ENCODE data around the gene SEMA4D.

SEMA4D gene, protein sequence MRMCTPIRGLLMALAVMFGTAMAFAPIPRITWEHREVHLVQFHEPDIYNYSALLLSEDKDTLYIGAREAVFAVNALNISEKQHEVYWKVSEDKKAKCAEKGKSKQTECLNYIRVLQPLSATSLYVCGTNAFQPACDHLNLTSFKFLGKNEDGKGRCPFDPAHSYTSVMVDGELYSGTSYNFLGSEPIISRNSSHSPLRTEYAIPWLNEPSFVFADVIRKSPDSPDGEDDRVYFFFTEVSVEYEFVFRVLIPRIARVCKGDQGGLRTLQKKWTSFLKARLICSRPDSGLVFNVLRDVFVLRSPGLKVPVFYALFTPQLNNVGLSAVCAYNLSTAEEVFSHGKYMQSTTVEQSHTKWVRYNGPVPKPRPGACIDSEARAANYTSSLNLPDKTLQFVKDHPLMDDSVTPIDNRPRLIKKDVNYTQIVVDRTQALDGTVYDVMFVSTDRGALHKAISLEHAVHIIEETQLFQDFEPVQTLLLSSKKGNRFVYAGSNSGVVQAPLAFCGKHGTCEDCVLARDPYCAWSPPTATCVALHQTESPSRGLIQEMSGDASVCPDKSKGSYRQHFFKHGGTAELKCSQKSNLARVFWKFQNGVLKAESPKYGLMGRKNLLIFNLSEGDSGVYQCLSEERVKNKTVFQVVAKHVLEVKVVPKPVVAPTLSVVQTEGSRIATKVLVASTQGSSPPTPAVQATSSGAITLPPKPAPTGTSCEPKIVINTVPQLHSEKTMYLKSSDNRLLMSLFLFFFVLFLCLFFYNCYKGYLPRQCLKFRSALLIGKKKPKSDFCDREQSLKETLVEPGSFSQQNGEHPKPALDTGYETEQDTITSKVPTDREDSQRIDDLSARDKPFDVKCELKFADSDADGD

GRCh38 chr9:89497978-89498851, at the start of gene SEMA4D:
SEMA4D (minus strand) TSS chr9:89498113; CDS start chr9:89405456, 92,657 bp downstream.
- H3K36me3 Mint-ChIP-seq: peaks cover 2% of the 10 kb centered on the region
- DNase-seq (ENCODE audit: low spot score in 2 of 2) (no peak), ATAC-seq (ENCODE audit: low read depth) (peak; percentile 37)

DNA sequence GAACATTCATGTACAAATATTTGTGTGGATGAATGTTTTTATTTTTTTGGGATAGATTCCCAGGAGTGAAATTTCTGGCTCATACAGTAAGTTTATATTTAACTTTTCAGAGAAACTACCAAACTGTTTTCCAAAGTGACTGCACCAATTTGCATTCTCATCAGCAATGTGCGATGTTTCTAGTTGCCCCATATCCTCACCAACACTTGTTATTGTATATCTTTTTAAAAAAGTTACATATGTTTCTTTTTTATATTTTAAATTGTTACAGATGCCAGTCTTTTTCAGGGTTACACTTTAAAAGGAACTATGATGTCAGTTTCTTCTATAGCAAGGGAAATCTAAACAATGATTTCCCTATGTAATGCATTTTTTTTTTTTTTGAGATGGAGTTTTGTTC, 49.1 kb upstream of the SEMA4D start:
- Mint-ChIP-seq H3K27ac (no peak overlapping the region), H3K4me1 (peaks cover 17% of the 10 kb centered on the region), H3K4me3 (no peak overlapping the region), H3K27me3 (no peaks in the 10 kb centered on the region), H3K9me3 (peaks cover 8% of the 10 kb centered on the region), H3K36me3 (peaks cover 9% of the 10 kb centered on the region)
- DNase-seq (ENCODE audit: low spot score in 2 of 2): no peak
- no peak for ATAC-seq (ENCODE audit: low read depth)

More at GRCh38 chr9:89497978-89498851, at the start of gene SEMA4D:
- Mint-ChIP-seq H3K4me1 (peaks cover 64% of the 10 kb centered on the region), H3K27ac (peak within 1 kb of the TSS; percentile 87), H3K27me3 (no peaks in the 10 kb centered on the region), H3K4me3 (peak within 1 kb of the TSS; percentile 94), H3K9me3 (no peaks in the 10 kb centered on the region)

DNA sequence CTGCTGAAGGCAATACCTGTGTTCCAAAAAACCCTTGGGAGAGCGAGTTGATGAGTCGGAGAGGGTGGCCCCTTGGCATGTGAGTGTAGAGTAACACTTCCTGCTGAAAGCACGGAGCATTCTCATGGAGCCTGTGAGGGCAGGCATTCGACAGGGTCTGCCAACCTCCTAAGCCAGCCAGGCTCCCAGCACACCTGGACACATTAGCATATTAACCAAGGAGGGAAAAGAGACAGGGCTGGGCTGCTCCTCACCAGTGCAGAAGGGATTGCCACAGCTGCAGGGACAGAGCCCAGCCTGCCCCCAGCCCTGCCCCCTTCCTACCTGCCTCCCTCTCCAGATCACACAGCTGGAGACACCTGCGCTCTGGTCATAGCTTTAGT, 46.4 kb upstream of the SEMA4D start:
- no peak for ATAC-seq (ENCODE audit: low read depth)
- no peaks in the 10 kb centered on the region for H3K27me3 Mint-ChIP-seq
- DNase-seq (ENCODE audit: low spot score in 2 of 2): no peak
- H3K27ac Mint-ChIP-seq: no peak overlapping the region
- peaks cover 8% of the 10 kb centered on the region for H3K9me3 Mint-ChIP-seq
- peaks cover 28% of the 10 kb centered on the region for H3K4me1 Mint-ChIP-seq
- peaks cover 9% of the 10 kb centered on the region for H3K36me3 Mint-ChIP-seq
- H3K4me3 Mint-ChIP-seq: no peak overlapping the region

DNA sequence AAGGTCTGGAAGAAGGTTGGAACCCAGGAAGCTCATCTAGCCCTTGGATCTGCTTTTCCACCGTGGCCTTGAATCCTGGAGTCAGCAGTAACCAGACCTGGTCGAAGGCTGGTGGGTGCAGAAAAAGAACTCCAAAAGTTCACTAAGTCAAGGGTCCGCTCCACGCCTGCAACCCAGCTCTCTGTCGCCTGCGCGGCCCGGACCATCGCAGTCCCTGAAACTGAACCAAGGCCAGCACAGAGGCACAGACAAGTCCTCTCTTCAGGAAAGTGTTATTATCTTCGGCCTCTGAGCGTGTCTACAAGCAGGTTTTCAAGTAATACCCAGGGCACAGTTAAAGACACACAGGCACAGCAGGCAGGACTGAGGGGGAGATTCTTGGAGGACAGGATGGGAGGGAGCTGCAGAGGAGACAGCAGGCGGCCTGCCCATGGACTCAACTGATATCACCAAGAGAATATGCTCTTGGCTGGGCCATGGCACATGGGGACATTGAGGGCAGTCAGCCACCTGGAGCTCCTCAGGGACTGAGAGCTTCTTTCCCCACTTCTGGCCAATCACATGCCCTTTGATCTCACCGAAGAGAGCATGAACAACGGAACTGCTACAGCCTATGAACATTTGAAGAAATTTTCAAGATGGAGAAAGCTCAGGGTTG, 45.8 kb upstream of the SEMA4D start:
- Mint-ChIP-seq H3K36me3 (peaks cover 9% of the 10 kb centered on the region), H3K9me3 (peaks cover 8% of the 10 kb centered on the region), H3K4me1 (peaks cover 25% of the 10 kb centered on the region), H3K4me3 (no peak overlapping the region), H3K27ac (no peak overlapping the region), H3K27me3 (no peaks in the 10 kb centered on the region)
- DNase-seq (ENCODE audit: low spot score in 2 of 2) (no peak), ATAC-seq (ENCODE audit: low read depth) (no peak)

DNA sequence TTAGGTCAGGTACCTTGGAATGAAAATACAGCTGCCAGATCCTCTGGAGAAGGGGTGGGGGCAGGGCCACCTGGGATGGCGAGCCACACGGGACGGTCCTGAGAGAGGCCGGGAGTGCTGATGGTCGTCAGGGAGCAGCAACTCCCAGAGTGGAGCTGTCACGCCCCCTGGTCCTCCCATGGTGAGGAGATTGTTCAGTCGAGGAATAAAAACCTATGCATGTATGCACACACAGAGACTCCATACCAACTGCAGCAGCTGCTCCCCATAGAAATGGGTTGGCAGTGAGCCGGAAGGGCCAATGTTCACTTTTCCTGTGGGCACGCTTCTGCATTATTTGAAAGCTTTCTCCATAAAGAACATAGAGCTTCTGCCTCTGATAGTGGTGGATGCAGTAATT, 45.2 kb upstream of the SEMA4D start:
- no peak overlapping the region for H3K4me3 Mint-ChIP-seq
- no peak for DNase-seq (ENCODE audit: low spot score in 2 of 2)
- no peak for ATAC-seq (ENCODE audit: low read depth)

DNA sequence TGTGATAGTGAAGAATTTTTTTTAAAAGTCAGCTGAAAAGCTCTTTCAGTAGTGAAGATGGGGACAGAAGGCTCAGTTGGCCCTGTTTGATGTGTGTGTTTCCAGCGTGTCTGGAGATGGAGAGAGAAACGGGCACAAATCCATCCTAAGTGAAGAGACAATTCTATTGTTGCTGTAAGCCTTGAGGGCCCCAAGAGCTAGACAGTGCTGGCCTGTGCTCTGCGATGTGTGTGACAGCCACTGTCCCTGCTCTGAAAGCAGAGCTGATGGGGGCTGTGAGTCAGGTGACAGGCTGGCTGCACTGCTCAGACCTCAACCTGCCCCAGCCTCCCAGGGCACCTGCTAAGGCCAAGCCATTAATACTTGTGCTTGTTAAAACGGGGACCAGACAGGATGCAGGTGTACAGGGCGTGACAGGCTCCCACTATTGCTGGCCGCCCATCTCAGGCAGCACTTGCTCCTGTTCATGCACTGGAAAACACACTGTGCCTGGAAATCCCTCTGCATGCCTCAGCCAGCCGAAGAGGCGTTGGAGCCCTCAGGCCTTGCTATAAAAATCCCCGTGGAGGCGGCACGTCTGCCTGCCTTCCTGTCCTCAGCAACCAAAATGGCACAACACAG, 44.6 kb upstream of the SEMA4D start:
- ATAC-seq (ENCODE audit: low read depth): peak; percentile 58

More for the DNA sequence above, 45.2 kb upstream of the SEMA4D start:
- Mint-ChIP-seq H3K36me3 (peaks cover 9% of the 10 kb centered on the region), H3K9me3 (peaks cover 8% of the 10 kb centered on the region), H3K27ac (peak overlapping the region; percentile 32), H3K4me1 (peaks cover 25% of the 10 kb centered on the region), H3K27me3 (no peaks in the 10 kb centered on the region)

DNA sequence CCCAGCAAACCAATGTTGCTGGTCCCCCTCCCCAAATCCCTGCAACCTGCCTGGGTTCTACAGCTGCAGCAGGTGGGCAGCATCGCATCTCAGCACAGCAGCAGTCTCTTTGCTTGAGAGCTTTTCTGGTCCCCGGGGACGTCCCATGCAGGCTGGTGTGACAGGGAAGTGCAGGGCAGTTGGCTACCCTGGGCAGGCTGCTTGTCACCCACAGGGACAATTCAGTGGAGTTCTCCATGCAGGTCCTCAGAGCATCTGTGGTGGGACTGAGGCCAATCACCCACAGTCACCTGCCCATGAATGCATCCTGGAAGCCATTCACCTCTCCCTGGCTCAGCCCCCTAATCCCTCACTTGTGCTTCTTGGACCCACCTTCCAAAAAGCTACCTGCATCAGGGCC, 43.9 kb upstream of the SEMA4D start:
- ATAC-seq (ENCODE audit: low read depth): peak; percentile 91
- peaks cover 9% of the 10 kb centered on the region for H3K36me3 Mint-ChIP-seq
- no peak overlapping the region for H3K27ac Mint-ChIP-seq
- no peaks in the 10 kb centered on the region for H3K27me3 Mint-ChIP-seq
- peaks cover 26% of the 10 kb centered on the region for H3K4me1 Mint-ChIP-seq
- peak overlapping the region; percentile 62 for H3K4me3 Mint-ChIP-seq
- DNase-seq (ENCODE audit: low spot score in 2 of 2): peak; percentile 28 to 49
- peaks cover 8% of the 10 kb centered on the region for H3K9me3 Mint-ChIP-seq

More for the DNA sequence above, 44.6 kb upstream of the SEMA4D start:
- H3K27ac Mint-ChIP-seq: peak overlapping the region; percentile 32
- H3K4me1 Mint-ChIP-seq: peaks cover 25% of the 10 kb centered on the region
- no peak for DNase-seq (ENCODE audit: low spot score in 2 of 2)
- no peaks in the 10 kb centered on the region for H3K27me3 Mint-ChIP-seq
- H3K36me3 Mint-ChIP-seq: peaks cover 9% of the 10 kb centered on the region
- H3K9me3 Mint-ChIP-seq: peaks cover 8% of the 10 kb centered on the region
- peak overlapping the region; percentile 62 for H3K4me3 Mint-ChIP-seq

GRCh38 chr9:89539374-89539773, 41.5 kb upstream of the SEMA4D start:
- ATAC-seq (ENCODE audit: low read depth) (no peak), DNase-seq (ENCODE audit: low spot score in 2 of 2) (no peak)
- Mint-ChIP-seq H3K27me3 (no peaks in the 10 kb centered on the region), H3K4me1 (peaks cover 42% of the 10 kb centered on the region), H3K27ac (no peak overlapping the region), H3K9me3 (no peaks in the 10 kb centered on the region), H3K4me3 (no peak overlapping the region), H3K36me3 (no peaks in the 10 kb centered on the region)

DNA sequence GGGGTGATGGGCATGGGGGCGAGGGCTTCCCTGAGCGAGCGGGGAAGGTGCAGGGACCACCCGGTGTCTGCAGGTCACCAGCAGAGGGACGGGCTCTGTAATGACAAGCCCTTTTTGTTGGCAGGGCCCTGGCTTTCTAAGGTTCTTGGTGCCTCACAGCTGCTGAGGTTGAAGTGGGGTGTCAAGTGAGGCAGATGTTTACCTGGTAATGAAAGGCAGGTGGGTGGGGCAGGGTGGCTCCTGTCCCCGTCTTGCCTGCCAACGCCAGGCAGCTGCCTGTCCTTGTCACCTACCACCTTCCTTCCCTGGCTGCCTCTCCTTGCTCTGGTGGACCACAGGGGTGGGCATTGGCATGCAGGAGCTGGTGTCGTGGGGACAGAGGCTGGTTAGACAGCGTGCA, 41.0 kb upstream of the SEMA4D start:
- H3K4me1 Mint-ChIP-seq: peaks cover 41% of the 10 kb centered on the region
- no peak overlapping the region for H3K4me3 Mint-ChIP-seq
- no peaks in the 10 kb centered on the region for H3K36me3 Mint-ChIP-seq
- H3K27ac Mint-ChIP-seq: no peak overlapping the region
- no peaks in the 10 kb centered on the region for H3K9me3 Mint-ChIP-seq
- ATAC-seq (ENCODE audit: low read depth): no peak
- DNase-seq (ENCODE audit: low spot score in 2 of 2): no peak
- no peaks in the 10 kb centered on the region for H3K27me3 Mint-ChIP-seq

GRCh38 chr9:89537166-89537565, 39.3 kb upstream of the SEMA4D start:
- H3K9me3 Mint-ChIP-seq: no peaks in the 10 kb centered on the region
- no peak for DNase-seq (ENCODE audit: low spot score in 2 of 2)
- peaks cover 30% of the 10 kb centered on the region for H3K4me1 Mint-ChIP-seq
- no peak for ATAC-seq (ENCODE audit: low read depth)
- no peak overlapping the region for H3K4me3 Mint-ChIP-seq
- no peak overlapping the region for H3K27ac Mint-ChIP-seq
- H3K27me3 Mint-ChIP-seq: no peaks in the 10 kb centered on the region
- no peaks in the 10 kb centered on the region for H3K36me3 Mint-ChIP-seq

DNA sequence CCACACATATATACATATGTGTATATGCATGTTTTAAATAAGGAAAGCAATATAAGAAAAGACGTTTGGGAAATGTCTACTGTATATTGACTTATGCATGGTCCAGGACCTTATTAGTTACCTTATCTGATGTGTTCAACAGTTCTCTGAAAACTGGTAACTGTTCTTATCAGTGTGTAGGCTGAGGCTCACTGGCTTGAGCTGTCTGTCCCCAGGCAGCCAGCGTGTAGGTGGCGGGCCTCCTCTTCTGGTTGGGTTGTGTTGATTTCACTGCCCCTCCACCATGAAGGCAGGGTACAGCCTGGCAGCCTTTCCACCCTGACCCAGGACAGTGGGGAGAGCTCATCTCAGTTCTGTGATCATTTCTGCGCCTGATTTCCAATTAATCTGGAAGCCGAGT, 38.7 kb upstream of the SEMA4D start:
- H3K36me3 Mint-ChIP-seq: no peaks in the 10 kb centered on the region
- H3K4me3 Mint-ChIP-seq: peak overlapping the region; percentile 3
- DNase-seq (ENCODE audit: low spot score in 2 of 2) (no peak), ATAC-seq (ENCODE audit: low read depth) (no peak)
- H3K27me3 Mint-ChIP-seq: no peaks in the 10 kb centered on the region
- H3K27ac Mint-ChIP-seq: no peak overlapping the region
- H3K9me3 Mint-ChIP-seq: no peaks in the 10 kb centered on the region
- H3K4me1 Mint-ChIP-seq: peaks cover 25% of the 10 kb centered on the region

DNA sequence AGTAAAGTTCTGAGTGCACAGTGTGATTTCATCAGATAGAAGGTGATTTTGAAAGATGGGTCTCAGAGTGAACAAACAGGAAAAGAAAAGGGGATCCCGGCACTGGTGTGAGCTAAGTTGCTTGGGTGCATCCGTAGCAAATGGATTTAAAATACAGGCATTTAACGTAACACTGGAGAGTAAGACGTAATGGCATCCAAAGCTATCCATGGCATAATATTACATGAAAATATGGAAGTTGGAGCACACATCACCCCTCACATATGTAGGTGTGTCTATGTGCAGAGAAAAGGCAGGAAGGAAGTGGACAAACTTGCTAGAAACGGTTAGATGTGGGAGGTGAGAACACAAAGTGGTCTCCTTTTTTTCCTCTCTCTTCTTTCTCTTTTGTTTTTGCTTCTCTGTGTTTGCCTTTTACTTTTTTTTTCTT, 38.2 kb upstream of the SEMA4D start:
- Mint-ChIP-seq H3K27me3 (no peaks in the 10 kb centered on the region), H3K4me1 (peaks cover 20% of the 10 kb centered on the region), H3K4me3 (peak overlapping the region; percentile 4), H3K27ac (no peak overlapping the region), H3K9me3 (no peaks in the 10 kb centered on the region), H3K36me3 (no peaks in the 10 kb centered on the region)
- ATAC-seq (ENCODE audit: low read depth) (no peak), DNase-seq (ENCODE audit: low spot score in 2 of 2) (no peak)

GRCh38 chr9:89535461-89535860, 37.5 kb upstream of the SEMA4D start:
- Mint-ChIP-seq H3K4me1 (peaks cover 17% of the 10 kb centered on the region), H3K4me3 (no peak overlapping the region), H3K27ac (no peak overlapping the region), H3K36me3 (no peaks in the 10 kb centered on the region), H3K9me3 (no peaks in the 10 kb centered on the region), H3K27me3 (no peaks in the 10 kb centered on the region)
- DNase-seq (ENCODE audit: low spot score in 2 of 2): no peak
- ATAC-seq (ENCODE audit: low read depth): no peak
